ENCODE data around the gene RABGEF1.
"Not testable (repeated sequence)": the region's sequence is repeated elsewhere in the genome, so short reads cannot be mapped to it uniquely, and the experiment has no call there.

The RABGEF1 gene

GRCh38 chr7:66779669-66780409 is 39.3 kb downstream of the RABGEF1 start:
- Mint-ChIP-seq H3K27me3 (no peaks in the 10 kb centered on the region), H3K27ac (peak overlapping the region; percentile 78), H3K4me1 (peaks cover 8 to 11% of the 10 kb centered on the region in 2 donors), H3K9me3 (no peaks in the 10 kb centered on the region), H3K4me3 (no peak overlapping the region), H3K36me3 (peaks cover 31 to 50% of the 10 kb centered on the region in 2 donors)
- no peak for ATAC-seq (replicated peaks)
- no peak for DNase-seq

DNA sequence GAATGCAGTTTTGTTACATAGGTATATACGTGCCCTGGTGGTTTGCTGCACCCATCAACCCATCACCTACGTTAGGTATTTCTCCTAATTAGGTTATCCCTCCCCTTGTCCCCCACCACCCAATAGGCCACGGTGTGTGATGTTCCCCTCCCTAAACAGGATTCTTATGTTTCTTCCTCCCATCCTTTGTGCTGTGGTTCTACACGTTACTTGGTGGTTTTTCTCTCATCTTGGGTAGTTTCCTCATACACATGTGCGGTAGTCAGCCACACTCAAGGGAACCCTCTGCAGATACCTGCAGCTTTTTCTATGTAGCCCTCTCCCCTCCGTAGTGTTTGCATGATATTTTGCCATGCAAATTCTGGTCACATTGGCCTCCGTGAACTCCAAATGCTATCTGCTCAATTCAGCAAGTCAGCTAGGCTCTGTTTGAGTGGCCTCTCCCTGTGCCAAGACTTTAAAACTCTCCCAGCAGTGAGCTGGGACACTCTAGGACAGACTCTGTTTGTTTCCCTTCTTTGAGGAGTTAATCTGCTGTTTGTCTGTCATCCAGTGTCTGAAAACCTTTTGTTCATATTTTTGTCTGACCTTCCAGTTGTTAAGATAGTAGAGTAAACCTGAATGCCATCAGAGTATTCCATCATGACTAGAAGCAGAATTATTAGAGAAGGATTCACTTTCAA is 41.0 kb downstream of the RABGEF1 start:
- Mint-ChIP-seq H3K27me3 (no peaks in the 10 kb centered on the region), H3K36me3 (peaks cover 23 to 41% of the 10 kb centered on the region in 2 donors), H3K4me3 (no peak overlapping the region), H3K4me1 (peaks cover 8% of the 10 kb centered on the region in 2 donors), H3K9me3 (no peaks in the 10 kb centered on the region), H3K27ac (peak overlapping the region; percentile 32)
- ATAC-seq (replicated peaks) = no peak
- DNase-seq = no peak

- not testable (repeated sequence) for ATAC-seq (replicated peaks); H3K9me3 Mint-ChIP-seq; H3K4me3 Mint-ChIP-seq; DNase-seq; H3K27ac Mint-ChIP-seq; H3K27me3 Mint-ChIP-seq; H3K4me1 Mint-ChIP-seq
- peaks cover 22 to 38% of the 10 kb centered on the region in 2 donors for H3K36me3 Mint-ChIP-seq
Measured at GRCh38 chr7:66782875-66783274, 42.3 kb downstream of the RABGEF1 start.

- not testable (repeated sequence) for H3K27ac Mint-ChIP-seq; H3K4me1 Mint-ChIP-seq; H3K9me3 Mint-ChIP-seq; DNase-seq; H3K4me3 Mint-ChIP-seq; ATAC-seq (replicated peaks); H3K27me3 Mint-ChIP-seq
- peaks cover 13 to 33% of the 10 kb centered on the region in 2 donors for H3K36me3 Mint-ChIP-seq
Measured at GRCh38 chr7:66783887-66784595, 43.5 kb downstream of the RABGEF1 start.

GRCh38 chr7:66790196-66790595 is 49.7 kb downstream of the RABGEF1 start:
- ATAC-seq (replicated peaks) (no peak), DNase-seq (no peak)
- H3K9me3 Mint-ChIP-seq = no peaks in the 10 kb centered on the region
- H3K27me3 Mint-ChIP-seq = no peaks in the 10 kb centered on the region
- peaks cover 21 to 53% of the 10 kb centered on the region in 2 donors for H3K36me3 Mint-ChIP-seq
- no peak overlapping the region for H3K27ac Mint-ChIP-seq
- no peaks in the 10 kb centered on the region for H3K4me1 Mint-ChIP-seq
- H3K4me3 Mint-ChIP-seq = no peak overlapping the region

- ATAC-seq (replicated peaks) (no peak), DNase-seq (no peak)
- Mint-ChIP-seq H3K9me3 (no peaks in the 10 kb centered on the region), H3K27ac (no peak overlapping the region), H3K27me3 (no peaks in the 10 kb centered on the region), H3K36me3 (peaks cover 24 to 58% of the 10 kb centered on the region in 2 donors), H3K4me3 (no peak overlapping the region), H3K4me1 (no peaks in the 10 kb centered on the region)
Measured at GRCh38 chr7:66790725-66791124, 50.2 kb downstream of the RABGEF1 start.

- Mint-ChIP-seq H3K4me3 (peak overlapping the region in 1 of 2 donors; percentile 23), H3K27me3 (no peaks in the 10 kb centered on the region), H3K9me3 (no peaks in the 10 kb centered on the region), H3K36me3 (peaks cover 61 to 71% of the 10 kb centered on the region in 2 donors), H3K27ac (peak overlapping the region; percentile 81), H3K4me1 (peaks cover 17 to 23% of the 10 kb centered on the region in 2 donors)
- ATAC-seq (replicated peaks) (peak; percentile 91 to 95), DNase-seq (no peak)
Measured at GRCh38 chr7:66800591-66800990, 60.1 kb downstream of the RABGEF1 start.

- Mint-ChIP-seq H3K27ac (no peak overlapping the region), H3K9me3 (no peaks in the 10 kb centered on the region), H3K36me3 (peaks cover 54 to 68% of the 10 kb centered on the region in 2 donors), H3K4me3 (no peak overlapping the region), H3K4me1 (peaks cover 15% of the 10 kb centered on the region in 2 donors), H3K27me3 (no peaks in the 10 kb centered on the region)
- ATAC-seq (replicated peaks) (no peak), DNase-seq (no peak)
Measured at GRCh38 chr7:66804001-66804400, 63.5 kb downstream of the RABGEF1 start.

GRCh38 chr7:66807736-66808135 is 67.2 kb downstream of the RABGEF1 start:
- Mint-ChIP-seq H3K4me1 (peaks cover 2 to 10% of the 10 kb centered on the region in 2 donors), H3K27ac (no peak overlapping the region), H3K4me3 (no peak overlapping the region), H3K36me3 (peaks cover 33 to 50% of the 10 kb centered on the region in 2 donors), H3K9me3 (no peaks in the 10 kb centered on the region), H3K27me3 (no peaks in the 10 kb centered on the region)
- no peak for DNase-seq
- no peak for ATAC-seq (replicated peaks)

- ATAC-seq (replicated peaks) (no peak), DNase-seq (no peak)
- Mint-ChIP-seq H3K9me3 (no peaks in the 10 kb centered on the region), H3K4me3 (no peak overlapping the region), H3K36me3 (peaks cover 33 to 57% of the 10 kb centered on the region in 2 donors), H3K4me1 (peaks cover 8 to 22% of the 10 kb centered on the region in 2 donors), H3K27ac (no peak overlapping the region), H3K27me3 (no peaks in the 10 kb centered on the region)
Measured at GRCh38 chr7:66810716-66811115, 70.2 kb downstream of the RABGEF1 start.

- not testable (repeated sequence) for DNase-seq; H3K9me3 Mint-ChIP-seq; H3K4me3 Mint-ChIP-seq; H3K27me3 Mint-ChIP-seq; ATAC-seq (replicated peaks)
- Mint-ChIP-seq H3K27ac (peak overlapping the region; percentile 84), H3K4me1 (peaks cover 19 to 40% of the 10 kb centered on the region in 2 donors), H3K36me3 (peaks cover 14 to 37% of the 10 kb centered on the region in 2 donors)
Measured at GRCh38 chr7:66815186-66815875, 74.8 kb downstream of the RABGEF1 start.

DNA sequence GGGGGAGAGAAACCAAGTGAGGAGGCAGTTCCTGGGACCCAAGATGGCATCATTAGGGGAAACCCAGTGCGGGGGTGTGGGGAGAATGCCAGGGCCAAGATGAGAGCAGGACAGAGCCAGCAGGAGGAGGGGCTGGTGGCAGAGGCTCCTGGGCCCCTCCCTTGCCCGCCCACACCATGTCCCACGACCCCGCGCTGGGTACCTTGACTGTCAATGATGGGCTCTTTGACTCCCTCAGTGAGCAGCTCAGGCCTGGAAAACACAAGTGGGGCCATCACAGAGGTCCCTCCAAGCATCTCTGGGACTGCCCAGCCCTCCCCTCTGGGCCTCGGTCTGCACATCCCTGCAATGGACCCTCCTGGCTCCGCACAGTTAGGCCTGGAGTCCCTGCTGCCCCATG is 75.4 kb downstream of the RABGEF1 start:
- Mint-ChIP-seq H3K27ac (peak overlapping the region; percentile 84), H3K36me3 (peaks cover 14 to 37% of the 10 kb centered on the region in 2 donors), H3K4me3 (no peak overlapping the region), H3K4me1 (peaks cover 19 to 40% of the 10 kb centered on the region in 2 donors), H3K9me3 (no peaks in the 10 kb centered on the region), H3K27me3 (no peaks in the 10 kb centered on the region)
- DNase-seq (no peak), ATAC-seq (replicated peaks) (no peak)

- peaks cover 19 to 40% of the 10 kb centered on the region in 2 donors for H3K4me1 Mint-ChIP-seq
- DNase-seq; ATAC-seq (replicated peaks); H3K9me3 Mint-ChIP-seq; H3K4me3 Mint-ChIP-seq; H3K27me3 Mint-ChIP-seq: not testable (repeated sequence)
- H3K27ac Mint-ChIP-seq = peak overlapping the region; percentile 71
- peaks cover 14 to 35% of the 10 kb centered on the region in 2 donors for H3K36me3 Mint-ChIP-seq
Measured at GRCh38 chr7:66816658-66817057, 76.1 kb downstream of the RABGEF1 start.
